ENCODE measurements around the gene DAB2IP.

Gene DAB2IP

GRCh38 chr9:121744002-121744686 lies 92.7 kb downstream of the DAB2IP start:
- POLR2A ChIA-PET, result no interaction called here
- peak overlapping the region; percentile 31; the same call in 1 of the 2 replicates for H3K27ac ChIP-seq (ENCODE audit: extremely low read depth, low read depth, low read length)
- CTCF ChIA-PET, result interaction anchor here (0.7 to 1.8 kb wide), 10 partner anchors 9 to 748 kb away, joined by 3 to 8 read pairs (median 4); no protein-coding TSS in a partner anchor
- TF ChIP-seq ZNF76 (tag by site-specific recombination; IDR thresholded peaks at IDR 0.05; ENCODE audit: borderline replicate concordance, low read depth) (no peak), PBX3 (CRISPR knock-in tag; IDR thresholded peaks at IDR 0.05) (0 out of 2 replicates have a peak, but pooled peaks have one; percentile 22), ZNF521 (tag by site-specific recombination; IDR thresholded peaks at IDR 0.05) (no peak), ZNF654 (tag by site-specific recombination; IDR thresholded peaks at IDR 0.05; ENCODE audit: low read depth) (peak; percentile 46), ZIC2 (tag by site-specific recombination; IDR thresholded peaks at IDR 0.05) (peak; percentile 30), ZNF2 (tag by site-specific recombination; IDR thresholded peaks at IDR 0.05) (0 out of 2 replicates have a peak, but pooled peaks have one; percentile 64), CTCF (tag by site-specific recombination; IDR thresholded peaks at IDR 0.05) (peak; percentile 49), TRIM28 (IDR thresholded peaks at IDR 0.05; ENCODE audit: borderline replicate concordance, low read length) (peak; percentile 58; the same call in 1 of the 2 replicates), GLIS1 (tag by site-specific recombination; IDR thresholded peaks at IDR 0.05) (peak; percentile 52)
- no peaks in the 10 kb centered on the region for H3K9me3 ChIP-seq (ENCODE audit: control insufficient read depth, insufficient read depth, low read depth, low read length)
- H3K4me1 ChIP-seq (ENCODE audit: control insufficient read depth, insufficient read depth, low read length), result peaks cover 6% of the 10 kb centered on the region
- H3K4me3 ChIP-seq (ENCODE audit: low read depth, low read length), result no peak overlapping the region
- H3K36me3 ChIP-seq (ENCODE audit: control insufficient read depth in 2 of 2, insufficient read depth in 1 of 2, low read length in 2 of 2), result no peaks in the 10 kb centered on the region

- peaks cover 6% of the 10 kb centered on the region for H3K4me1 ChIP-seq (ENCODE audit: control insufficient read depth, insufficient read depth, low read length)
- no peak overlapping the region for H3K27ac ChIP-seq (ENCODE audit: extremely low read depth, low read depth, low read length)
Measured at GRCh38 chr9:121744687-121745395, 93.4 kb downstream of the DAB2IP start.

GRCh38 chr9:121745396-121745695 lies 93.9 kb downstream of the DAB2IP start:
- H3K9me3 ChIP-seq (ENCODE audit: control insufficient read depth, insufficient read depth, low read depth, low read length), result no peaks in the 10 kb centered on the region
- no peak overlapping the region for H3K27ac ChIP-seq (ENCODE audit: extremely low read depth, low read depth, low read length)
- TF ChIP-seq ATF2 (tag by site-specific recombination; IDR thresholded peaks at IDR 0.05; ENCODE audit: low read depth) (no peak), ZIC2 (tag by site-specific recombination; IDR thresholded peaks at IDR 0.05) (0 out of 2 replicates have a peak, but pooled peaks have one; percentile 5), OSR2 (tag by site-specific recombination; IDR thresholded peaks at IDR 0.05) (no peak)
- no peak overlapping the region for H3K4me3 ChIP-seq (ENCODE audit: low read depth, low read length)
- H3K36me3 ChIP-seq (ENCODE audit: control insufficient read depth in 2 of 2, insufficient read depth in 1 of 2, low read length in 2 of 2), result peaks cover 0 to 7% of the 10 kb centered on the region in 2 experiments; a peak in 1 of 3 replicates
- ChIA-PET CTCF (interaction anchor here (1.0 to 1.8 kb wide), 2 partner anchors 10 to 185 kb away, joined by 3 to 6 read pairs; no protein-coding TSS in a partner anchor), POLR2A (no interaction called here)
- H3K4me1 ChIP-seq (ENCODE audit: control insufficient read depth, insufficient read depth, low read length), result peaks cover 6% of the 10 kb centered on the region

More at GRCh38 chr9:121744687-121745395, 93.4 kb downstream of the DAB2IP start:
- Histone ChIP-seq H3K36me3 (ENCODE audit: control insufficient read depth in 2 of 2, insufficient read depth in 1 of 2, low read length in 2 of 2) (peaks cover 0 to 6% of the 10 kb centered on the region in 2 experiments; a peak in 1 of 3 replicates), H3K9me3 (ENCODE audit: control insufficient read depth, insufficient read depth, low read depth, low read length) (no peaks in the 10 kb centered on the region), H3K4me3 (ENCODE audit: low read depth, low read length) (no peak overlapping the region)
- ChIA-PET POLR2A (no interaction called here), CTCF (interaction anchor here (0.7 to 1.8 kb wide), 3 partner anchors 10 to 747 kb away, joined by 3 to 6 read pairs (median 3); no protein-coding TSS in a partner anchor)
- TF ChIP-seq SCRT1 (tag by site-specific recombination; IDR thresholded peaks at IDR 0.05; ENCODE audit: borderline replicate concordance) (peak; percentile 57; the same call in 1 of the 2 replicates), EGR2 (tag by site-specific recombination; IDR thresholded peaks at IDR 0.05; ENCODE audit: low read depth) (peak; percentile 87), ZEB2 (tag by site-specific recombination; IDR thresholded peaks at IDR 0.05) (no peak), ZFP41 (tag by site-specific recombination; IDR thresholded peaks at IDR 0.05; ENCODE audit: borderline replicate concordance) (no peak), ZFHX2 (tag by site-specific recombination; conservative IDR thresholded peaks at IDR 0.05) (peak; percentile 76), ZIC2 (tag by site-specific recombination; IDR thresholded peaks at IDR 0.05) (peak; percentile 55), TRIM28 (IDR thresholded peaks at IDR 0.05; ENCODE audit: borderline replicate concordance, low read length) (0 out of 2 replicates have a peak, but pooled peaks have one; percentile 13), SCRT2 (tag by site-specific recombination; IDR thresholded peaks at IDR 0.05) (peak; percentile 61)
